Ramos (cell line): ENCODE results near the gene FXYD3.

Source experiments
- in situ Hi-C: fragments of 300-500 bp; cut with MboI; formaldehyde crosslinking; loops from one replicate; pipeline ENCODE4 v1.14.3; 2022; ENCODE audit warnings: low sequenced_read_pairs; ENCODE audit not compliant: unreplicated experiment

Gene FXYD3

DNA sequence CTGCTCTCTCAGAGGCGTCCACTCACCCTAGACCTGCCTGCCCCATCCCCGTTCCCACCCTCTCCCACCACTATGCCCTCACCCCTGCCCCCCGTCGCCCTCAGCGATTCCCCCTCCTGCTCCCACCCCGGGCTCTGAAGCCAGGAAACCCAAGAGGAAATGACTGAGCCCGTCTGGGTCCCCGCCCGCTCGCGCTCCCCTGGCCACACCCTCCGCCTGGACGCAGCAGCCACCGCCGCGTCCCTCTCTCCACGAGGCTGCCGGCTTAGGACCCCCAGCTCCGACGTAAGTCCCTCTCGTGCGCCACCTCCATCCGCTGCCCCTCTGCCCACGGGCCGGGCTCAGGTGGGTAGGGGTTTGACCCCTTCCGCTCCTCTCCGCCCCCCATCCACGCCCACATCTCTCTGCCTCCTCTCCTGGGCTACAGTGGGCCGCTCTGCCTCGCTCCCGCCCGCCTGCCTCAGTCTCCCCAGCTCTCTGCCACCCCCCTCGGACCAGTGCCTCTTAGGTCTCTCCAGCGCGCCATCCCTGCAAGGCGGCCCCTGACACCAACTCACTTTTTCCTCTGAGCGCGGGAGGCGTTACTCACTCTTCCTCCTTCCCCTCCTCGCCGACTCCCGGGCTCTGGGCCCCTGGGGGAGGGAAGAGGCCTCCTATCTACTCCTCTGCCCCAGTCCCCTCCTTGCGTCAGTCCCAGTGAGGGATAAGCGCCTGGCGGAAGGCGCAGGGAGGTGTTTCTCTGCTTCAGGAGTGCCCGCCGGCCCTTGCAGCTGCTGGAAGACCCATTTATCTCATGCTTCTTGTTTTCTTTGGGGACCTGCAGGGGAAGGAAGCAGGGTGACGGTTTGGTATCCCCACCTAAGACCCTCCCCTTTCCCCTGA is 39.1 kb downstream of the FXYD3 start, which contains the start of gene FXYD5:
TSS of gene FXYD5 (plus strand) at position 211 of the 882 bp plus-strand sequence. CDS start 816 bp downstream, outside the sequence.
- in situ Hi-C loops = no loop called here

DNA sequence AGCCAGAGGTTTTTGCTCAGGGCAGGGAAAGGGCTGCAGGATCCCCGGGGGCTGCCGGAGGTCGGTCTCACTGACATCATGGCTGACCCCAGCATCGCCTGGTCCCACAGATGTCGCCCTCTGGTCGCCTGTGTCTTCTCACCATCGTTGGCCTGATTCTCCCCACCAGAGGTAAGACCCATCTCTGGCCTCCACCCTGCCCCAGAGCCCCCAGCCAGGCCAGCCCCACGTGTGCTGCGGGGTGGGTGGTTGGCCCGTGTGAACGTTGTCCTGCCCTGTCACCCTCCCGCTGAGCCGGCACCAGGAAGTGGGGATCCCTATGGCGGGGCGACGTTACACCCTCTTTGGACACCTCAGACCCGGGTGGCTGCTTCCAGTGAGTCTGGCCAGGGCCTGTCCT is 39.8 kb downstream of the FXYD3 start:
- in situ Hi-C loops = no loop called here

DNA sequence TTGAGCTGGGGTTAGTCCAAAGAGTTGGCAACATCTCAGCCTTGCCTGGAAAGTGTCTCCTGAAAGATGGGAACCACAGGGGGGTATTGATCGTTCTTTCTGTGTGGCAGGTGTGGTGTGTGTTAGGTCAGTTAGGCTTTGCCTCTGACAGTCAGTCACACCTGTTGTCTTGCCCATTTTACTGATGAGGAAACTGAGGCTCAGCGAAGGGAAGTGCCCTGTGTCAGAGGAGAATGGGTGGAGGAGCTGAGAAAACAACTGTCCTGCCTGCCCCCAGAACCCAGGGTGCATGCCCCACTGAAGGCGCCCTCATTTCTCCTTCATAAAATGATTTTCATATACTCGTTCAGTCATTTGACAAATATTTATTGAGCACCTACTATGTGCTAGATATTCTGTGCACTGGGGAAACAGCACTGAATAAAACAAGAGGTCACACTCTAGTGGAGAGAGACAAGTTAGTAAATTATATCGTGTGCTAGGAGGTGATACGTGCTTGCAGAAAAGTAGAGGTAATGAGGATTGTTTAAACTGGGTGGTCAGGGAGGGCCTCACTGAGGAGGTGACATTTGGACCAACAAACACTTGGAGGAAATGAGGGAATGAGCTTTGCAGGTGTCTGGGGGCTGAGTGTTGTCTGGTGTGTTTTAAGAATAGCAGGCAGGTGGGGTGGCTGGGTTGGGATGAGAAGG is 40.5 kb downstream of the FXYD3 start:
- in situ Hi-C loops = no loop called here

DNA sequence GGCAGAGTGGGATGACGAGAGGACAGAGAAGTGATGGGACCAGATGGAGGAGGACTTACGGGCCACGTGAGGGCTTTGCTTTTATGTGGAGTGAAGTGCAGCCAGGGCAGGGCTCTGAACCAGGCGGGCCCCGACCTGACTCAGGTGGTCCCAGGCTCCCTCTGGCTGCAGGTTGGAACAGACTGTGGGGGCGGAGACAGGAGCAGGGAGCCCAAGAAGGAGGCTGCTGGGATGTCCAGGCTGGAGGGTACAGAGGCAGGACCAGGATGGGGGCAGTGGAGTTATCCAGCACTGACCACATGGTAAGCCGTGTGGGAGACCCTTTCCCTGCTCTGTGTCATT is 41.0 kb downstream of the FXYD3 start:
- in situ Hi-C loops = no loop called here

DNA sequence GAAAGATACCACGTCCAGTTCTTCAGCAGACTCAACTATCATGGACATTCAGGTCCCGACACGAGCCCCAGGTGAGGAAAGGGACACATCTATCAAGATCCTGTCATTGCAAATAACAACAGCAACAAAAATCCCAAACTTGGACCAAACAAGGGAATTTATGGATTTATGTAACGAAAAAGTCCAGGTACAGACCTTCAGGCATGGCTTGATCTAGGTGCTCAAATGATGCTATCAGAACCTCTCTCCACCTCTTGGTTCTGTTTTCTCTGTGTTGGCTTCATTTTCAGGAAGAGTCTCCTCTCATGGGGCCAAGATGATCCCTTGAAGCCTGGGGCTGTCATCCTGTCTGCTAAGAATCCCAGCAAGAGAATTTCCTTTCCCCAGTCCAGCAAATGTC is 41.8 kb downstream of the FXYD3 start:
- in situ Hi-C loops = no loop called here

DNA sequence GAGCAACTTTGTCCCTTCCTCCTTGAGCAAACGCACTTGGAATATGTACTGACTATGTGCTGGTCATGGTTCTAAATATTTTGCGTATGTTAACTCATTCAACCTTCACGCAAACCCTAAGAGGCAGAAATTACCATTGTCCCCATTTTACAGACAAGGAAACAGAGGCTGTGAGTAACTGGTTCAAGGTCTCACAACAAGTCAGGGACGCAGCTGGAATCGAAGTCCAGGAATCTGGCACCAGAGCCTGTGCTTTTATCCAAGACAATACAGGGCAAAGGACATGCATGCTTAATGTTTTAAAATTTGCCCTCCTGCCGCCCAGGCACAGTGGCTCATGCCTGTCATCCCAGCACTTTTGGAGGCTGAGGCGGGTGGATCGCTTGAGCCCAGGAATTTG is 44.0 kb downstream of the FXYD3 start:
- in situ Hi-C loops = no loop called here

DNA sequence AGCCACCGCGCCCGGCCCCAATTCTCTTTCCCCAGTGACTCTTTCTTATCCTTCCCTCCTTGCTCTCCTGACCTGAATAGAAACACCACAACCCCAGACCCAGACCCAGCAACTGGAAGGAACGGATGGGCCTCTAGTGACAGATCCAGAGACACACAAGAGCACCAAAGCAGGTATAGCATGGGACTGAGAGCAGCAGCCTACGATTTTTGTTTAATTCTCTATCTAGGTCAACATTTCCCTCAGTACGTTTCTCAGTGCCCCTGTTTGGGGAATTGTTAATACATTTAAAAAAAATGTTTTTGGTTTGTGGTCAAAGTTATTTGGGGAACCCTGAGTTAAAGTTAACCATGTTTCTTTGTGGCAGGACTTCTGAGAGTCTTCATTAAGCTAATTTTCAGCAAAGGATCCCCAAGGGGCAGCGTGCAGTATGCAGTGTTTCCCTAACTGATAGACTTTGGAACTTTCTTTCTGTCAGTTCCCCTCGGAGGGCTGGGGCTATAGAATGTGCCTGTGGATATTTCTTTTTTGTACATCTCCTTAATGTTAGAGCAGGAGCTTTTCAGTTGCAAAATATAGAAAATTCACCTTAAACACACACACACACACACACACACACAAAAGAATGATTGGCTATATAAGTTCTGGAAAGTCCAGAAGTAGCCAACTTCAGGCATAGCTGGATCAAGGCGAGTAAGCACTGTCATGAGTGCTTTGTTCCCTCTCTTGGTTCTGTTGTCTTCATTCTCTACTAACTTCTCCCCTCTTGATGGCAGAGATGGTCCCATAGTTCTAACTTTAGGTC is 45.2 kb downstream of the FXYD3 start:
- in situ Hi-C loops = no loop called here

DNA sequence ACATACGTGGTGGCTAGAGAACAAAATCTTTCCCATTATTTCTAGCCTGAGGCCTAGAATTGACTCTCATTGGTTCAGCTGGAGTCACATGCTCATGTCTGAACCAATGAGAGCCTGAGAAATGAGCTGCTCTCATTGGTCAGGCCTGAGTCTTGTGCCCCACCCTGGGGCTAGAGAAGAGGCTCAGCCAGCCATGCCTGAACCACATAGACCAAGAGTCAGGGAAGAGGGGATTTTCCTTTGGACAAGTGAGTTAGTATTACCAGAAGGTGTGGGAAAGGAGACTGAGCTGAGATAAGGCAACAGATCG is 45.8 kb downstream of the FXYD3 start:
- in situ Hi-C loops = no loop called here

DNA sequence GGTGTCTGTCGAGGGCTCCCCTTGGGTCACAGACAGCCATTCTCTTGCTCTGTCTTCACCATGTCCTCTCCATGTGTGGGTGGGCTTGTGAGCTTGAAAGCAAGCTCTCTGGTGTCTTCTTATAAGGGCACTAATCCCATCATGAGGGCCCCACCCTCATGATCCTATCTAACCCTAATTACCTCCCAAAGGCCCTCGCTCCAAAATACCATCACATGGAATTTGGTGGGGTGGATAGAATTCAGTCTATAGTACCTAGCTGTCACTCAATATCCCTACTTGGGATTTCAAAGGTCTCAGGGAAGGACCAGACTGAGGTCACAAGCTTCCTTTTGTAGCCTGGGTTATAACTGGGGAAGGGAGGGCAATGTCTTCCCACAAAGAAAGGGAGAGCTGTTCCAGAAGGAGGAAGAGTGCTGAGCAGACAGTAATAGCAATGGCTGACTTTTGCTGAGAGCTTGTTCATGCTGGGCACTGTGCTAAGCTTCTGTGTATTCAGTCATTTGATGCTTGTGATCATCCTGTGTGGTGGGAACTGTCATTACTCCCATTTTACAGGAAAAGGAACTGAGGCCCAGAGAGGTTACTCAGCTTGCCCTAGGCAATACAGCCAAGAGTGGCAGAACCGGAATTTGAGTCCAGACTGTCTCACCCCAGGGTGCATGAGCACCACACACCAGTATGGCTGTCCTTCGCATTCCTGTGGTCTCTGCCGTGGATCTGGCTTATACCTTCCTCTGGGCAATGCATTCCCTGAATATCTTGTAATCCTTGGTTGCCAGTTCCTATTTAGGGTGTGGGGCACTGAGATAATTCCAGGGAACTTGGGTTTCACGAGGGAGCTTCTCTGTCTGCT is 47.1 kb downstream of the FXYD3 start:
- in situ Hi-C loops = no loop called here

DNA sequence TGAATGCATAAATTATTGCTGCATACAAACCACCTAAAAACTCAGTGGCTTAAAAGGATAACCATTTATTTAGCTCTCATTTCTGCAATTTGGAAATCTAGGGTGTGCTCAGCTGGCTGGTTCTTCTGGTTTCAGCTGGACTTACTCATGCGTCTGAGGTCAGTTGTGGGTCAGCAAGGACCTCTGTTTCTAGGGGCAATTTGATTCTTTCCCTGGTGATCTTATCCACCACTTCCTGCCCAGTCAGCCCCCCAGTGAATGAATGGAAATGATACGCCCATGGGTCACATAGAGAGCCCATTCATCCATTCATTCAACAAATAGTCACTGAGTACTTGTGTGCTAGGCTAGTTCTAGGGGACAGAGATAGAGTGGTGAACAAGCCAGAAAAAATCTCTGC is 48.8 kb downstream of the FXYD3 start:
- in situ Hi-C loops = no loop called here

DNA sequence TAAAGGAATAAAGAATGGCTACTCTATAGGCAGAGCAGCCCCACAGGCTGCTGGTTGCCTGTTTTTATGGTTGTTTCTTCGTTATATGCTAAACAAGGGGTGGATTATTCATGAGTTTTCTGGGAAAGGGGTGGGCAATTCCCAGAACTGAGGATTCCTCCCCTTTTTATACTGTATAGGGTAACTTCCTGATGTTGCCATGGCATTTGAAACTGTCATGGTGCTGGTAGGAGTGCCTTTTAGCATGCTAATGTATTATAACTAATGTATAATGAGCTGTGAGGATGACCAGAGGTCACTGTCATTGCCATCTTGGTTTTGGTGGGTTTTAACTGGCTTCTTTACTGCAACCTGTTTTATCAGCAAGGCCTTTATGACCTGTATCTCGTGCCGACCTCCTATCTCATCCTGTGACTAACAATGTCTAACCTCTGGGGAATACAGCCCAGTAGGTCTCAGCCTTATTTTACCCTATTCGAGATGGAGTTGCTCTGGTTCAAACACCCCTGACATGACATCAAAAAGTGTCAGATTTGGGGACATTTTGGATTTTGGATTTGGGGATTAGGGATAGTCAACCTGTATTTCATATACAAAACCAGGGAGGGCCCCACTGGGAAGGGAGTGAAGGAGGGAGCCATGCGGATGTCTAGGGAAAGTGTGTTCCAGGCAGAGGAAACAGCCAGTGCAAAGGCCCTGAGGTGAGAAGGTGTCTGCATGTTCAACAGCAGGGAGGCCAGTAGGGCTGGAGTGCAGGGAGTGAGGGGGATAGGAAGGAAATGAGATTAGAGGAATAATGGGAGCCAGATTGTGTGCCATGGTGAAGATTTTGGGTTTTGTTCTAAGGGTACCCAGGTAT is 49.8 kb downstream of the FXYD3 start:
- in situ Hi-C loops = no loop called here

DNA sequence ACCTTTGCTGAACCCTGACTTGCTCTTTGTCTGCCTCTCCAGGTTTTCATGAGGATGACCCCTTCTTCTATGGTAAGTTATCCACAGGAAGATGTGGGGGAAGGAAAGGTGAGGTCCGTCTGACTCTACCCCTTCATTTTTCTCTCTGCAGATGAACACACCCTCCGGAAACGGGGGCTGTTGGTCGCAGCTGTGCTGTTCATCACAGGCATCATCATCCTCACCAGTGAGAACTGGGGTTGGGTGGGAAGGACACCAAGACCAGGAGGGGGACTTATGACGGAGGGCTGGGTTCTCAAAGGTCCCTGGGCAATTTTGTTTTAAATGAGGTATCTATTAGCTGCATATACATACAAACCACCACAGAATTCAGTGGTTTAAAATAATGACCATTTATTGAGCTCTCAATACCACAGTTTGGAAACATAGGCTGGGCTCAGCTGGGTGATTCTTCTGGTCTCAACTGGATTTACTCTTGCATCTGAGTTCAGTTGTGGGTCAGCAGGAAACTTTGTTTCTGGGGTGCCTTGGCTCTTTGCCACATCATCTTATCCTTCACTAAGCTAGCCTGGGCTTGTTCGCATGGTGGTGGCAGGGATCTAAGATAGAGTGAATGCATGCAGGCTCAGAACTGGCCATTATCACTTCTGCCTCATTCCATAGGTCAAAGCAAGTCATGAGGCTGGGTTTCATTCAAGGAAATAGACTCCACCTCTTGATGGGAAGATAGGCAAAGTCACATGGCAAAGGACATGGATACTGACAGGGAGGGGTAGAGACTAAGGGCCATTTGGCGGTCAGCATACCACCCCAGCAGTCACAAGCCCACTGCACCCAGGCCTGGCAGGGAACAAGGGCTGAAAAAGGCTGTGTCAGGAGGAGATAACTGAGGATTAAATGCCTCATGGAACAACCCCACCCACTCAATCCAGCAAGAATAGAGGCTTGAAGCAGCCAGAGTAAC is 50.8 kb downstream of the FXYD3 start:
- in situ Hi-C loops = no loop called here

DNA sequence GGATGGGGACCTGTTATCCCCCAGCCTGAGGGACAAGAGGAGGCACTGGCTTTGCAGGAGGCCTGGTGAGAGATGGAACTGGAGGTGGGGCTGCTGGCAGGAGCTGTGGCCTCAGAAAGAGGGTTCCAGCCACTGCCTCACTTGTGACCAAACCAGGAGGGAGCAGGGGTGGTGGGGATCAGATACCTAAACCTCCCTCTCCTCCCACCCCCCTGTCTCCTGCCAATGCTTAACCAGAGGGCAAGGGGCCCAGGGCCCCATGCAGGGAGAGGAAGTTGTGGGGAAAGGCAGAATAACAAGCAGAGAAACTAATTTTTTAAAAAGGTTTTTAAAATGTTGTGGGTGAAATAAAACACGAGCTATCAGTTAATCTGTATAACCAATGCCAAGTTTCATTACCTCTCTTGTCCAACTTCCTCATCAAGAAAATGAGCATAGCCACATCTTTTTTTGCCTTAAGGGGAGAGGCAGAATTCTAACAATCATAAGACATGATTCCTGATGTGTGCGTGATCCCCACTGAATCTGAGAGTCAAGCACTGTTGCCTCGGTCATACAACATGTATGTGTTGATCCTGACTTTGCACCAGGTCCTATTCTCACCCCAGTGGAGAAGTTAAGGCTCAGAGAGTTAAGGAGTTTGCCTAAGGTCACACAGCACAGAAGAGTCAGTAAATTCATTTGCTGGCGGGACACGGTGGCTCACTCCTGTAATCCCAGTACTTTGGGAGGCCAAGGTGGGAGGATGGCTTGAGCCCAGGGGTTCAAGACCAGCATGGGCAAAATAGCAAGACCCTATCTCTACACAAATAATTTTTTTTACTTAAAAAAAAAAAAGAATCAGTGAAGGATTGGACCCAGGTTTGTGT is 51.9 kb downstream of the FXYD3 start:
- in situ Hi-C loops = no loop called here

DNA sequence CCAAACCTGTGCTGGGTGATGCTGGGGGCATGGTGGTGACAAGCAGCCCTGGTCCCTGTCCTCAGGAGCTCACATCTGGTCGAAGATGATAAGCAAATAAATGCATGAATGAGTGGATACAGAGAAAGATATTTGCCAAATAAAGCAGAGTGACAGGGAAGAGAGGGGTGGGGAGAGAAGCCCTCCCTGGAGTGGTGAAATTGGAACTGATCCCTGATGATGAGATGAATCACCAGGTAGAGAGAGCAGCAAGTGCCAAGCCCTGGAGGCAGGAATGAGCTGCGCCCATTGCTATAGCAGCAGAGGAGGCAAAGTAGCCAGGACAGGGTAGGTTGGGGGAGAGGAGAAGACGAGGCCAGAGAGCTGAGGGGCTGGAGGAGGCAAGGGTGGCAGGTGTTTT is 52.6 kb downstream of the FXYD3 start:
- in situ Hi-C loops = no loop called here

DNA sequence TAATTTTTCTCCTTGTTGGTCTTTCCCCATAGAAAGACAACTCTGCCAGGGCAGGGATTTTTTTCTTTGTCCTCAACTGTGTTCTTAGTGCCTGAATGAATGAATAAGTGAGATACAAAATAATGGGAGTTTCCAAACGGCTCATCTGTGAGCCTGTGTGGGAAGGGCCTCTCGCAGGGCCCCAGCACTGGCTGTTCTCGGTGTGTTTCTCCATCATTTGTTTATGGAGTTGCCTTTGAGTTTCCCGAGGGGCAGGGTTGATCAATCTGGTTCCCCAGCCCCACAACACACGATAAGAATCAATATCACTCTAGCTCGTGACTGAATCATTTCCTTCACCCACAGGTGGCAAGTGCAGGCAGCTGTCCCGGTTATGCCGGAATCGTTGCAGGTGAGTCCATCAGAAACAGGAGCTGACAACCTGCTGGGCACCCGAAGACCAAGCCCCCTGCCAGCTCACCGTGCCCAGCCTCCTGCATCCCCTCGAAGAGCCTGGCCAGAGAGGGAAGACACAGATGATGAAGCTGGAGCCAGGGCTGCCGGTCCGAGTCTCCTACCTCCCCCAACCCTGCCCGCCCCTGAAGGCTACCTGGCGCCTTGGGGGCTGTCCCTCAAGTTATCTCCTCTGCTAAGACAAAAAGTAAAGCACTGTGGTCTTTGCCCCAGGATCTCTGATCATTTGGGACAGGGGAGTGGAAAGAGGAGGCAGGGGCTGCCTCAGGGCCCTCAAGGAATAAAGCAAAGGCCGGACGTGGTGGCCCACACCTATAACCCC is 53.8 kb downstream of the FXYD3 start:
- in situ Hi-C loops = no loop called here

DNA sequence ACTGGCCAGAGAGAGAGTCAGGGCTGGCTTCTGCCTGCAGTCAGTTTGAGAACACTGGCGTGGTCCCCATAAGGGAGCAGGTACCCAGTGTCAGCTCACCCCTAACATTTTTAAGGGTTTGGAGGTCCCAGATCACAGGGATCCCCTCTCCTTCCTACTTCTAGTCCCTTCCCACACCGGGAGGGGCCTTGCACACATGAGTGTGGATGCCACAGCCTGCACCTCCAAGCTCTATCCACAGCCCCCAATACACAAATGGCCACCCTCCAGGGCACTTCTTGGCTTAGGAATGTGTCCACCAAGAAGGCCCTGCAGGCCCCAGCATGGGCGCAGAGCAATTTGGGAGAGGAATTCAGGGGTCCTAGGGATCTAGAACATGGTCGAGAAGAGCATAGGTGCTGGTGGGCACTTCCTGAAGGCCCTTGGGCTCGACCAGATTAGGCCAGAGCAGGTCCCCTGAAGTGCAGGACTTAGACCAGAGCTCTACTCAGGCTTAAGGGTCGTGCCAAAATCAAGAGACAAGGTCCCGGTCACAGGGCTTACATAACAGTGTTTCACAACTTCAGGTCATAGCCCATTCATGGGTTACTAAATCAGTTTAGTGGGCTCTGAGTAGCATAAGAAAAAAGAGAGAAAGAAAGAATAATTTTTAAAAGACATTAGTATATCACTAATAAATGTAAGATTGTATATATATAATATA is 54.9 kb downstream of the FXYD3 start:
- in situ Hi-C loops = no loop called here
